Umbilical cord (tissue), 2 donors: ENCODE measurements around the gene KCNMA1. TPM values are rescaled to one million over a fixed set of nuclear protein-coding genes. Genes with fewer than 3 reads are reported as not detected.

Experiments used
- DNase-seq: peaks from one replicate; pipeline ENCODE4 v3.0.0-alpha.2; 2015; ENCODE audit warnings: low spot score
- total RNA-seq: library from RNA; depleted of rRNA; stranded (reverse); fragments of >200 nt; gene quantifications from one replicate; pipeline ENCODE4 v1.2.3, GENCODE V29; 2014; ENCODE audit warnings: low replicate concordance; ENCODE audit not compliant: insufficient read depth

The KCNMA1 gene
- total RNA-seq, 1 donor from 2014 or later, result 79.2 TPM

DNA sequence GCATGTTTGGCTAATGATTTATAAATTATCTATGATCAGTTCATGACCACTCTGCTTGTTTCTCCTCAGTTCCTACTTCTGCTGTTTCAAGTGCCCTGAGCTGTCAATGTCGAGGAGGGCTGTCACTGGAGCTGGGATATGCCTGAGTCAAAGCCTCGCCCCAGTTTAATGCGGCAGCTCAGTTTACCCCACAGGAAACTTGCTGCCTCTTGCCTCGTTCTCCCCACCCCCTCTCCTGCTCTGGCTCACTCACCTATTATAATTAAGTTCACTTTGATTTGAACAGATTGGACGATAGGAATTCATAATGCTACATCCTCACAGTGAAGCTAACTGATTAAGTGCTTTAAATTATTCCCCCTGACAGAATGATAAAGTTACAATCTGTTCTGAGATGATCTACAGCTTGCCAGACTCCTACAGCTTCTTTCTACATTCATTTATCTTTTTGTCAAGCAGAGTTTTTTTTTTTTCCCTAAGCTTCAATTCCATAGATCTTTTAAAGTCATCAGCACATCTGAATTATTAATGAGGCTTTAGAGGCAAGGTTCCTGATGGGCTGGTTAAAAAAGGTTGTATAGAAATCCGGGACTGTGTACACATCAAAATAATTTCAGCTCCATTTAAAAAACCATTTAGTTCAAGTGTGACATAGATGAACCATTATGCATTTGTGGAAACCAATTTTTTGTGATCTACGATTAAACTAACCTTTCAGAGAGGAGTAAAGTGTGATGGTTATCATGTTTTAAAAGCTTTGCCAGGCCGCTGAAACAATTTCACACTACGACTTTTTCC, 758.3 kb downstream of the KCNMA1 start:
- peak; percentile 57 for DNase-seq

DNA sequence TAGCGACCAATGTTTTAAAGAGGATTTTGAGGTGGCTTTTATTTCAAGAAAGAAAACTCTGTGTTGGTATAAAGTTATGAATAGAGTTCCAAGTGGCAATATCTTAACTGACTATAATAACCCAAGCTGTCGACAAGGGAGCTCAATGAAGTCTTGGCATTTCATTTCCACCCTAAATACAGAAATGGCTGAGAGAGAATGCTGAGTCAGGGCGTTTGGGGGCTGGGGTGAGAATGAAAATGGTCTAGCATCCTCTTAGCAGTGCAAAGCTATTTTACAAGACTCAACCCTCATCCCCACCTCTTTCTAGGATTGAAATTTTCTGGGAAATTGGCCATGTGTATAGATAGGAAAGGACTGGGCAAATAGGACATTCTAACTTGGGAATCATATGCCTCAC, 759.1 kb downstream of the KCNMA1 start:
- no peak for DNase-seq

DNA sequence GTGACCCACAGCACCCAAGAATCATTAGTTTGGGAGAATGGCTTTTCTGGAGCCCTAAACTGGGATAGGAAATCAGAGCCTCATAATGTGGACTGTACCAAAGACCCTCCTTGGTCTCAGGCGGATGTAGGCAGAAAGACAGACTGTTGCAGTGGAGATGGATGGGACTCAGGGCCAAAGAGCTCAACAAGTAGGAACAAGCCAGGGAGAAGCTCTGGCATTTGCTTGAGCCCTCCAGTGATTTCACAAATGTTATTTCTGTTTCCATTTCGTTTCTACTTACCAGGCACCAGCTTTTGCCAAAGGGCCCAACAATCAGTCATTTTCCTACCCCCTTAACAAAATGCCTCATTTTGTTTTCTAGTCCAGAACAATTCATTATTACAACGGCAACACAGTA, 762.7 kb downstream of the KCNMA1 start:
- peak; percentile 28 for DNase-seq

DNA sequence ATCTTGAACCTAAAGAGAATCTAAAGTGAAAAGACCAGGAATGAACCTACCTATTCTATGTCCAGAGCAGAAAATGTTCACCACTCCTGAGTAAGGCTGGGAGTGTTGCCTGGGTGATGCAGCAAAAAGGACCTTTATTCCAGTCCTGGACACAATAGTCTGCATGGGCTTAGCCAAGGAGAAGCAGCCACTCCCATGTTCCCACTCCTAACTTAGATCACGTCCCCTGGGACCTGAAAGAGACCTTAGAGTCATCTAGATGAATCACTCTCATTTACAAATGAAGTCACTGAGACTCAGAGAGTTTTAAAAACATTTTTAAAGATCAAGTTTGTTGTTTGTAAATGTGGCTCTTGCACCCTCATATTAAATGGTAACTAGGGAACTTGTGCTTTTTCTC, 763.4 kb downstream of the KCNMA1 start:
- DNase-seq, result no peak

DNA sequence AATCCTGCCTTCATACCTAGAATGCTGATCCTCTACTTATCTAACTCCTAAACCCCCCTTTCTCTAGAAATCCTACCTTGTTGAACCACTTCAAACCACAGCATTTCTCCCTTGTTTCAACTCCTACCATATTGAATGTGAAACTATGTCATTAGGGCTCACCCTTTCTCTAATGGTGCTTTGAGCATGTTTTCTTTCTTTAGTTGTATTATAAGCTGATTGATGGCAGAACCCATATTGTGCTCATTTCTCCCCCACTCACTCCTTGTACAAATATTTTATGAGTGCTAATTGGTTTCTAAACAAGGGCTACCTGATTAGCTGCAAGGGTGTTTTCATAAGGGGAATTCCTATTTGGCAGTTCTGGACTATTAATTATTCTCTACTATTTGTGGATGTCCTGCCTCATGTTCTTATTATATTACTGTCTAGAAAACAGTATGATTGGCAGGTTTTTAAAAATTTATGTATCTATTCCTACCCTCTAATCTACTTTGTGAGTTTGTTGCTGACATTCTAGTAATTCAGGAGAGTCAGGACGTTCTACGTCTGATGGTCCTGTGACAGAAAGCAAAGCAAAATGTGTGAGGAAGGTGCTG, 765.8 kb downstream of the KCNMA1 start:
- no peak for DNase-seq

DNA sequence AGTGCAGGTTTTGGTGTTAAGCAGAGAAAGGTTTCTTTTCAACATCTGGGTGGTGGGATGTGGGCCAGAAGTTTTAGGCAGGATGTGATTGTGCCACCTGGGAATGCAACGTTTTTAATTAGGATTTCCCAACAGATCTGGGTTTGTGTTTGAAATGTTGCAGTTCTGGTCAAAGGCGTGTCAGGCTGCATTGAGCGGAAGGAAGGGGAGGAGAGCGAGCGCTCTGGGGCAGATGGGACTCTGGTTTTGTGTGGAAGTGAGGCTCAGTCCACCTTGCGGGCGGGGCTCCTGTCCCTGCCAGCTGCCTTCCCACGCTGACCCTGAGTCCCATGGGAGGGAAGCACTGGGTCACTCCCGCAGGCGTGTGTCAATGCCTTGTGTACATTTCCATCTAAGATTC, 767.7 kb downstream of the KCNMA1 start:
- no peak for DNase-seq

DNA sequence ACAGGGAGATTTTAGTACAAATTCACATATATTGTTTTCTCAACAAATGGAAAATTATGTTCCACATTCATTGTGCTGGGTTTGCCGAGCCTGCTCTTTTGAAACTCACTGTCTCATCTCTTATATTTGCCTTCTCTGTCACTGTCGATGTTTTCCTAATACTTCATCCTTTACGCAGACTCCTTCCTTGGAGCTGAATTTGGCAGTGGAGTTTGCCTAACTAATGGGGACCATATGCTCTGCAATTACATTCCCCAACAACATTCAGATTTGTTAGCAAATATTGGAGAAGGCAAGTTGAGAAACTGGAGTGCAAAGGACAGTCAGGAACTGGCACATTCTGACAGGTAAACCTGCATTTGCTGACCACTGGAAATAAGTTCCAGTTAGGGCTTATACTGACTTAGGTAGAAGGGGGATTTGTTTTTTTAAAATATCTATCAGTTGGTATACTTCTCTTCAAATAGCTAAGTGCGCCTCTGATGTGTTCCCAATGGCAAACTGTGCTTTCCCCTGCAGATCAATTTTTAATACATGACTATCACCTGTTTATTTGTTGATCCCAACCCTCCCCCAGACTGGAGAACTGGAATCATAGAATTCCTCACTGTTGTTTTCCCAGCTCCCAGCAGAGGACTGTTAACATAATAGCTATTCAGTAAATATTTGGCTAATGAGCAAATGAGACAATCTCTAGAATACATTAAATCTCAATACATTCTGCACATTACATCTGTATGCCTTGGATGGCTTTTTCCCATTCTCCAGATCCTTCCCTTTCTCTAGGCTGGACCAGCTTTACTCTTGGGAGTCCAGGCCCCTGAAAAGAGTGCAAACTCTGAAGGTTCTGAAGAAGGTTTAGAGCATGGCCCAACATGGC, 769.3 kb downstream of the KCNMA1 start:
- DNase-seq, result no peak

DNA sequence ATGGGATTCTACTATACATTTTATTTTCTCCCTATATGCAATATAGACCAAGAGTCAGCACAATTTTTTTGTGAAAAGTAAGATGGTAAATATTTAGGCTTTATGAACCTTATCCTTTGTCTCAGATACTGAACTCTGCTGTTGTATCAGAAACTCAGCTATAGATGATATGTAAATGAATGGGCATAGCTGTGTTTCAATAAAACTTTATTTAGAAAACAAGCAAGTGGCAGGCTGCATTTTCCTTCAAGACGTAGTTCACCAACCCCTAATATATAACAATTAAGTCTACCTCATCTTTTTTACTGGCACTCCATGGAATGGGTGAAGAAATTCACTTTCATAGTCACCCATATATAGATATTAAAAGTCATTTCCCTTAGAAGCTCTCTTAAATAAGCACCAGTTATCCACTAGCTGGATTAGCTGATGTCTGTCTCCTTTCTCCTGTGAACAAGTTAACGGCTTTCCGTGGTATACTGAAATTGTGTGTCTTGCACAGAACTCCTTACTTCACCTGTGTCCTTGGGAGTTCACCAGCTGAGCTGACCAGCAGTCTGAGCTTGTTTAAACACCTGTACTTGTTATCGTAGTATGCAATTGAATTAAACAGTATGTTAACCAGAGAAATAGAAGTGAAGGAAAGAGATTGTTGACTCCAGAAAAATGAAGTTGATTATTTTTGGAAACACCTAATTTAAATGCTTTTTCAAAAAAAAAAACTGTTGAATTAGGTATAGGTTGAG, 770.6 kb downstream of the KCNMA1 start:
- DNase-seq, result no peak

DNA sequence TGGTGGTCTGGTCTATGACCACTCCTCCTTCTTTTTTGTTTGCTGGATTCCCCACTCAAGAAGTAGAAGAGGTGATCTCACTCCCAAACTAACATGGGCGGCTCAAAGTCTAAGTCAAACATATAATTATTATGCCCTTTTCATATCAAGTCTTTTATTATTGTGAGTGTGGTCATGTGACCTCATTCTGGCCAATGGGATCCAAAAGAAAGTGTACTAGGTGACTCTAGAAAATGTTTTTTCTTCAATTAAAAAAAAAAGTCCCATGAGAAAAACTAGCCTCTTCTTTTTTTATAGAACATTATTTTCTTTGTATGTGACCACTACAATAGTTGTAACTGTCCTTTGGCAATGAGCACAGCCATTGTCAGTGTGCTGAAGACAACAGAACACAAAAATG, 772.7 kb downstream of the KCNMA1 start:
- no peak for DNase-seq

DNA sequence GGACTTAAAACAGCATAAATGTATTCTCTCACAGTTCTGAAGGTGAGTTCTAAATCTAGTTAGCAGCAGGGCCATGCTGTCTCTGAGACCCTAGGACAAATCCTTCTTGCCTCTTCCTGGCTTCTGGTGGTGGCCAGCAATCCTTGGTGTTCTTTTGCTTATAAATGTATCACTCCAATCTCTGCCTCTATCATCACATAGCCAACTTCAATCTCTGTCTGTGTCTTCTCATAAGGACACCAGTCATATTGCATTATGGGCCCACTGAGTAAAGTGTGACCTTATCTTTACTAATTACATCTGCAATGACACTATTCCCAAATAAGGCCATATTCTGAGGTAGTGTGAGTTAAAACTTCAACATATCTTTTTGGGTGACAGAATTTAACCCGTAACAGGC, 778.9 kb downstream of the KCNMA1 start:
- DNase-seq, result no peak

DNA sequence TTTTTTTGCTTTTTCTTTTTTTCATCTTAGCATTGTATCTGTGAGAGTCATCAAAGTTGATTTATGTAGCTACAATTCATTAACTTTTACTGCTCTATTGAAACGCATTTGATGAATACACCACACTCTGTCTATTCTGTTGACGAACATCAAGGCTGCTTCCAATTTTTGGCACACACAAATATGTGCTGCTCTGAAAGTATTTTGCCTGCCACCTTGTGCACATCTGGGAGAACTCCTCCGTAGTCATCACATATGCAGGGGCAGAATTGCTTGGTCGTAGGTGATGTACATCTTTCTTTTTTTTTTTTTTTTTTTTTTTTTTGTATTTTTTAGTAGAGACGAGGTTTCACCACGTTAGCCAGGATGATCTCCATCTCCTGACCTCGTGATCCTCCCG, 796.8 kb downstream of the KCNMA1 start:
- DNase-seq, result no peak

DNA sequence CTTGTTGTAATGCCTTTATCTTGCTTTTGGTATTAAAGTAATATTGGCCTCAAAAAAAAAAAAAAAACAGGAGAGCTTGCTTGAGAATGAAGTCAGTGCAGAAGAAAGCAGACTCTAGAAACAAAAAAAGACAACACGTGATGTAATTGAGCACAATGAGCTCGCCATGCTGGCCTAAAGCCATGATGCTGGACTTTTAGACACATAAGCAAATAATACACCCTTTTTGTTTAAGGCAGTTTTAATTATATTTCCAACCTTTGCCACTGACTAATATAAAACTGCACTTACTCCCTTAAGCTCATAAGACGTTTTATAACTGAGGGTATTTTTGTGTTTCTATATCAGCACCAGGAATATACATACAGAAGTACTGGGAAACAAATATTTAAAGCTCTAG, 798.3 kb downstream of the KCNMA1 start:
- peak; percentile 26 for DNase-seq

DNA sequence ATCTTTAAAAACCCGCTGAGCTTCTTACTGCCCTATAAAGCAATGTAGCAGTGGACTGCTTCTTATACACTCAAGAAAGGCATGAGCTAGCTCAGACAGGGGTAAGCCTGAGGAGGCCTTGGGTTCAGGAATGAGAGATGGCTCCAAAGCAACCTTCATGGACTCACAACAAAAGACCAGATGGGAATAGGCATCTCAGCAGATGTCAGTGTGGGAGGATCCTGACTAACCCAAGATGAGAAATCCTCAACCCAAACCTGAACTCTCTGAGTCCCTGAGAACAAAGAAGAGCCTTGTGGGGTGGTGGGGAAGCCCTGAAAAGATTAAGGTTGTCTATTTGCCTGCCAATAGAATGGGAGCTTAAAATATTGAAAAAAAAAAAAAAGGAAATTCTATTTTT, 807.4 kb downstream of the KCNMA1 start:
- no peak for DNase-seq

DNA sequence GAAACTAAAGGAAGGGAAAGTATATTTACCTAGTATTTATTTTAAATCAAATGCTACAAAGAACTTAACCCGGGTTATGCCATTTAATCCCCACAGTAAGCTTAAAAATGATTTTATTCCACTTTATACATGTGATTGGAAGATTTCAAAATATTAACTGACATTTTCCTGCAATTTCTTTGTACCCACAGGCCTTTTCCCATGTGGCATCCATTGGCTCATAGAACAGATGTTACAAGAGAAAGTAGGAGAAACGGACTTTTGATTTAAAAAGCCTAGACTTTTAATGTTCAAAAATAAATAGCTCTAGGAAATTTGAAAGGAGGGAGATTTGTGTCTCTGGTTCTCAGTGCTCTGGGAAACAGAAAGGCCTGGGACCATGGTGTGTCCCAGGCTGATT, 807.9 kb downstream of the KCNMA1 start:
- no peak for DNase-seq
